Neuronal stem cell (in vitro differentiated cells): ENCODE data around the gene FGL2.

ENCODE experiments used
- DNase-seq: peaks from one replicate; pipeline ENCODE4 v3.0.0-alpha.2; 2013; ENCODE audit warnings: low spot score
- H2AFZ ChIP-seq: one replicate; pipeline ENCODE4 v1.6.1; 2013; ENCODE audit warnings: mild to moderate bottlenecking, low read length, inconsistent platforms
- H2AK5ac ChIP-seq: 2 replicates; pipeline ENCODE4 v1.6.1; 2013; ENCODE audit warnings: low read depth, mild to moderate bottlenecking, inconsistent platforms, low read length, moderate library complexity, mixed read lengths
- H2BK120ac ChIP-seq: 2 replicates; pipeline ENCODE4 v1.6.1; 2013; ENCODE audit warnings: low read depth, mild to moderate bottlenecking, inconsistent platforms, low read length, moderate library complexity, mixed read lengths
- H2BK12ac ChIP-seq: one replicate; pipeline ENCODE4 v1.6.1; 2013; ENCODE audit warnings: low read length, inconsistent platforms
- H2BK15ac ChIP-seq: 2 replicates; pipeline ENCODE4 v1.6.1; 2013; ENCODE audit warnings: mild to moderate bottlenecking, low read length, inconsistent platforms, mixed read lengths
- H2BK5ac ChIP-seq: one replicate; pipeline ENCODE4 v1.6.1; 2013; ENCODE audit warnings: inconsistent platforms, mild to moderate bottlenecking, low read length, moderate library complexity
- H3K14ac ChIP-seq: one replicate; pipeline ENCODE4 v1.6.1; 2013; ENCODE audit warnings: low read length, inconsistent platforms
- H3K18ac ChIP-seq: 2 replicates; pipeline ENCODE4 v1.6.1; 2013; ENCODE audit warnings: low read length, inconsistent platforms
- H3K23ac ChIP-seq: 2 replicates; pipeline ENCODE4 v1.6.1; 2013; ENCODE audit warnings: low read depth, mild to moderate bottlenecking, mixed read lengths, low read length, inconsistent platforms; ENCODE audit not compliant: poor library complexity
- H3K27ac ChIP-seq: replicated peaks from 3 replicates; pipeline ENCODE4 v1.5.1; 2013; ENCODE audit warnings: low read length, inconsistent platforms
- H3K27me3 ChIP-seq, 3 experiments: 2 replicates each; pipeline ENCODE4 v1.6.1; 2013; ENCODE audit warnings: low read length in 3 of 3, mild to moderate bottlenecking in 2 of 3, inconsistent platforms in 1 of 3, low read depth in 1 of 3, mixed read lengths in 1 of 3, moderate library complexity in 1 of 3; ENCODE audit not compliant: control insufficient read depth in 3 of 3, insufficient read depth in 3 of 3
- H3K36me3 ChIP-seq, 2 donors: replicated peaks in 1 of 2; 2 replicates each; pipeline ENCODE4 v1.6.1; 2013; ENCODE audit warnings: low read length in 2 of 2; ENCODE audit not compliant: control insufficient read depth in 2 of 2, insufficient read depth in 2 of 2
- H3K4ac ChIP-seq: 2 replicates; pipeline ENCODE4 v1.6.1; 2013; ENCODE audit warnings: inconsistent platforms, mild to moderate bottlenecking, low read length, moderate library complexity
- H3K4me1 ChIP-seq, 2 donors: 1 replicate in 1 of 2; 2 replicates in 1 of 2; pipeline ENCODE4 v1.6.1; 2013; ENCODE audit warnings: low read length in 2 of 2, low read depth in 1 of 2; ENCODE audit not compliant: control insufficient read depth in 2 of 2, insufficient read depth in 1 of 2
- H3K4me2 ChIP-seq: one replicate; pipeline ENCODE4 v1.6.1; 2013; ENCODE audit warnings: mild to moderate bottlenecking, low read length, inconsistent platforms; ENCODE audit not compliant: insufficient read depth, poor library complexity, severe bottlenecking
- H3K4me3 ChIP-seq, 2 donors: 2 replicates each; pipeline ENCODE4 v1.5.1; 2013; ENCODE audit warnings: low read length in 2 of 2, mild to moderate bottlenecking in 2 of 2, inconsistent platforms in 1 of 2, moderate library complexity in 1 of 2
- H3K79me1 ChIP-seq: one replicate; pipeline ENCODE4 v1.6.1; 2013; ENCODE audit warnings: low read depth, mild to moderate bottlenecking, inconsistent platforms, low read length, moderate library complexity
- H3K9ac ChIP-seq: one replicate; pipeline ENCODE4 v1.6.1; 2013; ENCODE audit warnings: mild to moderate bottlenecking, low read depth, low read length, inconsistent platforms; ENCODE audit not compliant: poor library complexity
- H3K9me3 ChIP-seq, 2 donors: replicated peaks in 1 of 2; 2 replicates each; pipeline versions ENCODE3 to v1.6.1; 2013; ENCODE audit warnings: low read length in 2 of 2, mild to moderate bottlenecking in 2 of 2, inconsistent platforms in 1 of 2, low read depth in 1 of 2, mixed read lengths in 1 of 2, moderate library complexity in 1 of 2; ENCODE audit not compliant: control insufficient read depth in 2 of 2, insufficient read depth in 1 of 2
- H4K8ac ChIP-seq: one replicate; pipeline ENCODE4 v1.6.1; 2013; ENCODE audit warnings: low read depth, mild to moderate bottlenecking, inconsistent platforms, low read length, moderate library complexity
- H4K91ac ChIP-seq: one replicate; pipeline ENCODE4 v1.6.1; 2013; ENCODE audit warnings: low read length, low read depth, mild to moderate bottlenecking, inconsistent platforms; ENCODE audit not compliant: poor library complexity
- WGBS, 2 donors: extraction: QIAGEN DNeasy Blood & Tissue Kit; methylation state at CpG; one replicate each; pipeline ENCODE4 v1.1.7; 2013; ENCODE audit warnings: missing lambda C conversion rate in 2 of 2, mixed read lengths in 1 of 2; ENCODE audit not compliant: insufficient read length in 2 of 2, insufficient replicate concordance in 1 of 2; ENCODE audit errors: extremely low coverage in 2 of 2; 5-methylcytosine and 5-hydroxymethylcytosine counted together

FGL2 gene

GRCh38 chr7:77242068-77242467 lies 42.4 kb upstream of the FGL2 start:
- Histone ChIP-seq H2AK5ac (no peak overlapping the region), H3K27ac (no peak overlapping the region), H2BK12ac (no peak overlapping the region), H2BK5ac (no peak overlapping the region), H3K4ac (no peak overlapping the region), H2AFZ (no peak overlapping the region), H3K4me2 (no peak overlapping the region), H3K23ac (no peak overlapping the region), H4K91ac (no peak overlapping the region), H3K4me1 (peaks cover 0 to 3% of the 10 kb centered on the region in 2 donors), H3K18ac (no peak overlapping the region), H3K9me3 (no peaks in the 10 kb centered on the region), H3K9ac (no peak overlapping the region), H3K4me3 (no peak overlapping the region), H3K36me3 (no peaks in the 10 kb centered on the region), H4K8ac (no peak overlapping the region), H3K79me1 (no peaks in the 10 kb centered on the region), H2BK120ac (no peak overlapping the region), H3K14ac (no peak overlapping the region), H2BK15ac (no peak overlapping the region), H3K27me3 (peaks cover 0 to 1% (median 0%) of the 10 kb centered on the region in 3 experiments)
- DNase-seq, result no peak
- WGBS, 2 donors, result no CpG with 5 or more reads among the region's 2 CpGs

GRCh38 chr7:77239471-77239870 lies 39.9 kb upstream of the FGL2 start:
- no peaks in the 10 kb centered on the region for H3K9me3 ChIP-seq
- H3K4me2 ChIP-seq, result no peak overlapping the region
- no peak overlapping the region for H2BK120ac ChIP-seq
- no peak overlapping the region for H2AFZ ChIP-seq
- no peak overlapping the region for H2AK5ac ChIP-seq
- no peak for DNase-seq
- H3K27ac ChIP-seq, result no peak overlapping the region
- no peaks in the 10 kb centered on the region for H3K36me3 ChIP-seq
- no CpG with 5 or more reads among the region's 3 CpGs for WGBS, 2 donors
- H2BK15ac ChIP-seq, result no peak overlapping the region
- H4K8ac ChIP-seq, result no peak overlapping the region
- no peak overlapping the region for H3K9ac ChIP-seq
- H3K23ac ChIP-seq, result no peak overlapping the region
- no peak overlapping the region for H4K91ac ChIP-seq
- no peak overlapping the region for H3K18ac ChIP-seq
- no peak overlapping the region for H3K14ac ChIP-seq
- H2BK5ac ChIP-seq, result no peak overlapping the region
- no peak overlapping the region for H3K4ac ChIP-seq
- H3K27me3 ChIP-seq, result peaks cover 0 to 1% (median 0%) of the 10 kb centered on the region in 3 experiments
- H3K79me1 ChIP-seq, result no peaks in the 10 kb centered on the region
- H2BK12ac ChIP-seq, result no peak overlapping the region
- H3K4me1 ChIP-seq, result peaks cover 2 to 3% of the 10 kb centered on the region in 2 donors
- no peak overlapping the region for H3K4me3 ChIP-seq

GRCh38 chr7:77238703-77239136 lies 39.1 kb upstream of the FGL2 start:
- H3K27me3 ChIP-seq, result peaks cover 0 to 1% (median 0%) of the 10 kb centered on the region in 3 experiments
- no peak overlapping the region for H2BK12ac ChIP-seq
- H4K8ac ChIP-seq, result no peak overlapping the region
- WGBS, 2 donors, result no CpG with 5 or more reads among the region's 2 CpGs
- H3K9ac ChIP-seq, result no peak overlapping the region
- no peak overlapping the region for H3K4me3 ChIP-seq
- H2AK5ac ChIP-seq, result no peak overlapping the region
- H3K4me1 ChIP-seq, result peaks cover 2 to 3% of the 10 kb centered on the region in 2 donors
- no peak overlapping the region for H3K4ac ChIP-seq
- H3K27ac ChIP-seq, result no peak overlapping the region
- no peak overlapping the region for H3K14ac ChIP-seq
- H3K23ac ChIP-seq, result no peak overlapping the region
- H3K36me3 ChIP-seq, result no peaks in the 10 kb centered on the region
- H2BK5ac ChIP-seq, result no peak overlapping the region
- H3K4me2 ChIP-seq, result no peak overlapping the region
- H3K9me3 ChIP-seq, result no peaks in the 10 kb centered on the region
- H3K18ac ChIP-seq, result no peak overlapping the region
- H3K79me1 ChIP-seq, result no peaks in the 10 kb centered on the region
- no peak overlapping the region for H2AFZ ChIP-seq
- H4K91ac ChIP-seq, result no peak overlapping the region
- no peak for DNase-seq
- no peak overlapping the region for H2BK120ac ChIP-seq
- no peak overlapping the region for H2BK15ac ChIP-seq

- no peak overlapping the region for H3K4me3 ChIP-seq
- no peaks in the 10 kb centered on the region for H3K9me3 ChIP-seq
- H4K8ac ChIP-seq, result no peak overlapping the region
- H3K23ac ChIP-seq, result no peak overlapping the region
- H2BK12ac ChIP-seq, result no peak overlapping the region
- no peak overlapping the region for H3K18ac ChIP-seq
- no peak overlapping the region for H2BK5ac ChIP-seq
- no peak overlapping the region for H4K91ac ChIP-seq
- peaks cover 0 to 2% of the 10 kb centered on the region in 2 donors for H3K4me1 ChIP-seq
- no peak for DNase-seq
- no peak overlapping the region for H2AFZ ChIP-seq
- H3K4me2 ChIP-seq, result no peak overlapping the region
- H3K14ac ChIP-seq, result no peak overlapping the region
- H2BK120ac ChIP-seq, result no peak overlapping the region
- no peak overlapping the region for H3K9ac ChIP-seq
- H3K27me3 ChIP-seq, result peaks cover 0 to 1% (median 0%) of the 10 kb centered on the region in 3 experiments
- H2BK15ac ChIP-seq, result no peak overlapping the region
- H3K27ac ChIP-seq, result no peak overlapping the region
- no peaks in the 10 kb centered on the region for H3K36me3 ChIP-seq
- H2AK5ac ChIP-seq, result no peak overlapping the region
- WGBS, 2 donors, result 100% methylated on average over 1 of the region's 2 CpGs; no CpG with 5 or more reads in 1 of the 2 donors
- H3K4ac ChIP-seq, result no peak overlapping the region
- H3K79me1 ChIP-seq, result no peaks in the 10 kb centered on the region
Measured at GRCh38 chr7:77235276-77235675, 35.7 kb upstream of the FGL2 start.
